Choroid plexus epithelial cell (primary cell): ENCODE results near the gene DNAH10.

Source experiments
- DNase-seq: peaks from one replicate; pipeline ENCODE4 v3.0.0-alpha.2; 2010; ENCODE audit warnings: low read depth
- H3K4me3 ChIP-seq: 2 replicates; pipeline ENCODE4 v1.5.1; 2011; ENCODE audit warnings: low read depth, mild to moderate bottlenecking, control low read depth, low read length, moderate library complexity
- CTCF ChIP-seq: conservative IDR thresholded peaks from 2 replicates; pipeline ENCODE4 v1.5.1; 2011; ENCODE audit warnings: low read depth, mild to moderate bottlenecking, control low read depth, inconsistent platforms, low read length, moderate library complexity

The DNAH10 gene

GRCh38 chr12:123958876-123959275, 196.8 kb downstream of the DNAH10 start:
- TF ChIP-seq CTCF: no peak
- DNase-seq: no peak
- no peak overlapping the region for H3K4me3 ChIP-seq

GRCh38 chr12:123960029-123960735, 198.1 kb downstream of the DNAH10 start:
- no peak overlapping the region for H3K4me3 ChIP-seq
- no peak for DNase-seq
- TF ChIP-seq CTCF: no peak

DNA sequence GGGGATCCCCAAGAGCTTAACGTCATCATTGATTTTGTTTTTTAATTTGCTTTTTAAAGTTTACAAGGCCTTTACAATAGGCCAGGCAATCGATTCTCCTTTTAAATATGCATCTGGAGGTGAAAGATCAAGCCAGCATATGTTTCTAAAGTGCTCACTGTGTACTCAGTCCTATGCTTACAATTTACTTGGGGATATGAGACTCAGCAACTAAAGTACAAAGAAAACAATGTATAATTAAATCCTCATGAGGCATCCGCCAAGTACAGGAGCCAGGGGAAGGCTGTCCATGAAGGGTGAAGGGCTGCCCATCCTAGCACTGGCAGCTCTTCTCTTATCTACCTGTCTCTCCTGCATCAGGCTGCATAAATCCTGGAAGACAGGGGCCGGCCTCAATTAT, 198.8 kb downstream of the DNAH10 start:
- no peak overlapping the region for H3K4me3 ChIP-seq
- DNase-seq: no peak
- TF ChIP-seq CTCF: no peak

DNA sequence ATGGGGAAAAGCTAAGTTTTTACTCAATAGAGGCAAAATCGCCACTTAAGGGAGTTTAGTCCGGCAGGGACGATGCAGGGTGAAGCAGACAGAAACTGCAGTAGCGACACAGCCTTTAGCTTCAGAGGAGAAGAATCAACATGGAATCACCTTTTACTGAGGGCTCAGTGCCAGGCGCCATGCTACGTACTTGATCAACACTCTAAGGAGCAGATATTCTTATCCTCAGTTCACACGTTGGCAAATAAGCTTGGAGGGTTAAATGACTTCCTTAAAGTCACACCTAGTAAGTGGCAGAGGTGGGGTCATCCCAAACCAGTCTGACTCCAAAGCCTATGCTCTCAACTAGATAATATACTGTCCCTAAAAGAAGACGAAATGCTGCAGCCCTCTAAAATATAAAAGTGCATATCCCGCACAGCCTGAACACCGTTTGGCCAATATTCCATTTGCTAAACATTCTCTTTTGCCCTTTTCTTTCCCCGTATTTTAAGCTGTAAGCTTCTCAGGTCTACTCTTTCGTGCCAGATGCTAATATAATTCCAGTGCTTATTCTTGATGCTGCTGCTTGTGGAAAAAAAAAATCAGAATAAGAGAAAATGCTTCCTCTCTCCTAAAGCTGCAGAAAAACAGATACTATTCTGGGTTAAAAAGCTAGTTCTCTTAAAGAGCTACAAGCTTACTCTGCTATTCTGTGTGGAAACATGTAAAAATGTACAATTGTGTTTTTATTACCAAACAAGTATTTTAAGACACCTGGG, 199.7 kb downstream of the DNAH10 start:
- no peak for TF ChIP-seq CTCF
- no peak for DNase-seq
- H3K4me3 ChIP-seq: no peak overlapping the region

DNA sequence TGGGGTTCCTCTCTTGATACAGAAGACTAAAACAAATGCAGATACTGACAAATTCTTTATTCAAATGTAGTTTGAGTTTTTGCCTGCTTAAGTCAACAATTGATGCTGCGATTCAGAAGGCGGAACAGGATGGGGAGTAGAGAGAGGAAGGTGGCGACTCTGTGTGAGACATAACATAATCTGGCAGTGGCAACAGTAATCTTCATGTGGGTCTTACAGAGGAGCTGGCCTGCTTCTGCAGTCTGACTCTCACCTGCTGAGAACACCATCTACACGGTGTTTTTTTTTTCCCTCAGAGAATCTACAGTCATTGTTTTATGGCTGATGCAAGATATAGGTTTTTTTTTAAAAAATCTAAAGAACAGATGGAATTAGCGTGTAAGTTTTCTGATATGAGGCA, 200.4 kb downstream of the DNAH10 start:
- H3K4me3 ChIP-seq: no peak overlapping the region
- no peak for TF ChIP-seq CTCF
- DNase-seq: peak; percentile 18

DNA sequence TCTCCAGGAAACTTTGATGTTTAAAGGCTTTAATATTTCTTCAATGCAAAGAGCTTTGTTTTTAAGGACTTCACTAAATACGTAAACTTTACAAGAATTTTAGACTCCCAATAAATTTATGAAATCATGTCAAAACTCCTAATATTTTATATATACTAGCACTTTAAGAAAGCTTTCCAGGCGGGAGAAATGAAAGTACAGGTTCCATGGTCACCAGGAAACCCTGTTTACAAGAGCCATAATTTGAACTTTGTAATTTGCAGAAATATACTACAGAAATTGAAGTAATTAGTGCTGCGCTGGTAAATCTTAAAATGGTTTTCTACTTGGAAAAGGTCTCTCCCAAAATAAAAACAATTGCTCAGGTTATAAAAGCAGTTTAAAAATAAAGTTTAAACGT, 201.7 kb downstream of the DNAH10 start:
- DNase-seq: no peak
- no peak for TF ChIP-seq CTCF
- H3K4me3 ChIP-seq: no peak overlapping the region

GRCh38 chr12:123965382-123965781, 203.3 kb downstream of the DNAH10 start:
- no peak overlapping the region for H3K4me3 ChIP-seq
- DNase-seq: no peak
- no peak for TF ChIP-seq CTCF
